GM18861 (cell line): Measurements from ENCODE around the gene TTLL3.
"Not testable (repeated sequence)": the region's sequence is repeated elsewhere in the genome, so short reads cannot be mapped to it uniquely, and the experiment has no call there.

Experiments
- ATAC-seq: cut with Tn5 transposase; IDR thresholded peaks from one replicate; pipeline ENCODE4 v1.9.1; 2021; ENCODE audit not compliant: unreplicated experiment

The TTLL3 gene

DNA sequence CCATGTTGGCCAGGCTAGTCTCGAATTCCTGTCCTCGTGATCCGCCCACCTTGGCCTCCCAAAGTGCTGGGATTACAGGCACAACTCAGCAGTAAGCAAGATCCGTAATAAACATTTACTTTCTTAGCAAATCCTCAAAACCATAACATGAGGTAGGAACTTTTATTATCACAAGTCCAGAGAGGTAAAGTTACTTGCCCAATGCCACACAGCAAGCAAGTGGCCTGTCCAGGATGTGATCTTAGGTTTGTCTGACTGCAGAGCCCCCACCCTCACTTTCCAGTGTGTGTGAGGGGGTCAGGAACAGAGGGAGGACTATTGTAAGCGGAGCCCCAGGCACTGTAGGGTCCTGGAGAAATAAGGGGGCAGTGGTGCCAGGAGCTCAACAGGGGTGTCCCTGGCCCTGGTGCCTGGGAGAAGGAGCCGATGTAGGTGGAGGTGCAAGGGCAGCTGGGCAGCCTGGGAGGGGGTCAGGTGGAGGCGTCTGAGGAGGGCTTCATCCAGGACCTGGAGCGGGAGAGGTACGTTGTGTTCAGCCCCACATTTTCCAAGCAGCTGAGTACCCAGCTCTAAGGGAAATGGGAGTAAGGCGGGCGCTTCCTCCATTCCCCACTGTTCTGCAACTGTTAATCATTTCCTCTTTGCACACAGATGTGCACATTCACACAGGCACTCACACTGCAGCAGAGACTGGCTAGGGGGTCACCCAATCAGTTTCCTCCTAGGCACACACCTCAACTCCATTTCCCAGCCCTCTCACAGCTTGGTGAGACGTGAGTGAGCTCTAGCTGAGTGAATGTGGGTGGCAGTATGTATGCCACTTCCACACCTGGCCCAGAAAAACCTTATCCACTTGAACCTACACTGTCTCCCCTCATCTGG lies 27.9 kb downstream of the TTLL3 start:
- ATAC-seq = no peak

DNA sequence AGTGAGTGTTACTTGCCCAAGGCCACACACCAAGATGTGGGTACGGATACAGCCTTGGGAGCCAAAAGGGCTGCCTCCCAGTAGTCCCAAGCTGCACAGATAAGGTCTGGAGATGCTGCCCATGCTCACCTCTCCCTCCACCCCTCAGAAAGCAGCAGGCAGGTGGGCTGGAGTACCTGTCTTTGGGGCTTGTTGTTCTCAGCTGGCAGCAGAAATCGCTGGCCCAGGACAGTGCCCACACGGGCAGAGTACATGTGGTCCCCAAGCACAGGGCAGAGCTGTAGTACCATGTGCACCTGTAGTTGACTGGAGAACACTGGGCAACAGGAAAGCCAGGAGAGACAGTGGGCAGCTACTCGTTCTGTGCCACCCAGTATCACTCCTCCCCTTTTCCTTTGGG lies 28.8 kb downstream of the TTLL3 start:
- no peak for ATAC-seq

DNA sequence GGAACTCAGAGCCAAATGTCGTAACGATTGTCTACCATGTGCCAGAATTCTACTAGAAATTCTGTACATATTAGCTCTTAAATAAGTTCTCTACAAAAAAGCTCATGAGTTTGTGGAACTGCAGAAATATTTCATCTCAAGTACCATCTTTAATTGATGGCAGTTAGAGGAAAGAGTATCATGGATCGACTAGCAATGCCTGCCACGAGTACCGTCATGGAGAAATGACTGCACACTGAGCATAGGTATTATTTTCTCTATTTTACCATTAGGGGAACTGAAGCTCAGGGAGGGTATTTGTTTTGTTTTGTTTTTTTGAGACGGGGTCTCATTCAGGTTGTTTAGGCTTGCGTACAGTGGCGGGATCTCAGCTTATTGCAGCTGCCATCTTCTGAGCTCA lies 31.0 kb downstream of the TTLL3 start:
- no peak for ATAC-seq

DNA sequence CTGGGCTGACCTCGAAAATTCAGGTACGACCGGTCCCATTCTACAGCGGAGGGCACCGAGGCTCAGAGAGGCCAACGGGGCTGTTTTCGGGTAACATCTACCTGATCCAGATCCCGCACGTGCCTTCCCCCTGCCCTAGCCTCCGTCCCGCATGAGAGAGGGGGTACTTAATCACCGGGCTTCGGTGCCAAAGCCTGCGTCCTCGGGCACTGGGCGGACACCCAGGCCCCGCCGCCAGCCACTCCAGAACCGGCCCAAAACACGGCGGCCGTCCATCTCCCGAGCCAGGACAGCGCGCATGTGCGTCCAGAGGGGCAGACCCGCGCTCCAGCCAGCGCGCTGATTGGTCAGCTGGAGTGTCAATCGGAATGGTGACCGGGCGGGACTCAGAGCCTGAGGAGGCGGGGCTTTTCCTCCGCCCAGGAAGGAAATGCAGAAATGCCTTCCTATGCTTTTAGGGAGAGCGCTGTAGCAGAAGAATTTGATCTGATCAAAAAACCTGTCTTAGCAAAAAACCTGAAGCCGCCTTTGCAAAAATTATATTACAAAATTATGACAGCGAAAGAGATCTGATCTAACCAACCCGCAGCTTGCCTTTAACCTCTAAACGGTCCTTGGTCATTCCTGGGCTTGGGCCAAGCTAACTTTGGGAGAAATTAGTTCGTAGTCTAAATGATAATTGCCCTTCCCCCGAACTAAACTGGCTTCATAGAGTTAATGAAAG lies 33.8 kb downstream of the TTLL3 start, which contains the start of gene RPUSD3:
RPUSD3 (minus strand) TSS at position 294 of the 724 bp plus-strand sequence; CDS start at position 276, 18 bp downstream.
- peak; percentile 96 for ATAC-seq

DNA sequence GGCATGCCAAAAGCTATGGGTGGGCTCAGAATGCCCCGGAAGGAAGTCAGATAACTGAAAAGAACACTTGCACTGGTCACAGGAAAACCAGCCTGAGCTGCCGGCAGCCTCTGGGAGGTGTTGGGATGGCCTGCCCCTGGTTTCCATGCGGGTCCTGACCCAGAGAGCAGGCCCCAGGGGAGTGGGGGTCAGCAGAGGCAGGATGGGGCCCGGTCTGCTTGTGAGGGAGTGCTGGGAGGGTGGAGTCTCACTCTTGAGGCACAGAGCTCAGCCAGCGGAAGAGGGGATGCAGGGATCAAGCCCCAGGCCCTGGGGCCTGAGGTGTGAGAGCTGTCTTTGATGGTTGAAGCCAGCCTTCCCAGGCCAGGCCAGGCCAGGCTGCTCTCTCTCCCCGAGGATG lies 36.2 kb downstream of the TTLL3 start:
- no peak for ATAC-seq

DNA sequence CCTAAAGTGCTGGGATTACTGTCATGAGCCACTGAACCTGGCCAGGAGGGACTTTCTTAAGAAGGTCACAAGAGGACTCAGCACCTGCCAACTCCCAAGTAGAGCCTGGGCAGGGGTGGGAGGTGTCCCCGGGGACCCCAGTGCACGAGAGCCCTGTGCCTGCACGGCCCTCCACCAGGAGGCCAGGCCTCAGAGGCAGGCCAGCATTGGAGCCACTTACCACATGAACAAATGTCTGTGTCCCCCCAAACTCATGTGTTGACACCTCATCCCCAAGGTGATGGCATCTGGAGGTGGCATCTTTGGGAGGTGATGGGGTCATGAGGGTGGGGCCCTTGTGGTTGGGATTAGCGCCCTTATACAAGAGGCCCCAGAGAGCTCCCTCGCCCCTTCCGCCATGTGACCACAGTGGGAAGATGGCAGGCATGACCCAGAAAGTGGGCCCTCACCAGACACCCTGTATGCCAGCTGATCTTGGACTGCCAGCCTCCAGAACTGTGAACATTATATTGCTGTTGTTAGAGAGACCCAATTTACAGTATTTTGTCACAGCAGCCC lies 36.9 kb downstream of the TTLL3 start:
- no peak for ATAC-seq

DNA sequence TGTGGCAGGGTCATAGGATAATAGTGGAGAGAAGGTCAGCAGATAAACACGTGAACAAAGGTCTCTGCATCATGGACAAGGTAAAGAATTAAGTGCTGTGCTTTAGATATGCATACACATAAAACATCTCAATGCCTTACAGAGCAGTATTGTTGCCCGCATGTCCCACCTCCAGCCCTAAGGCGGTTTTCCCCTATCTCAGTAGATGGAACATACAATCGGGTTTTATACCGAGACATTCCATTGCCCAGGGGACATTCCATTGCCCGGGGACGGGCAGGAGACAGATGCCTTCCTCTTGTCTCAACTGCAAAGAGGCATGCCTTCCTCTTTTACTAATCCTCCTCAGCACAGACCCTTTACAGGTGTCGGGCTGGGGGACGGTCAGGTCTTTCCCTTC lies 37.8 kb downstream of the TTLL3 start:
- ATAC-seq = not testable (repeated sequence)

DNA sequence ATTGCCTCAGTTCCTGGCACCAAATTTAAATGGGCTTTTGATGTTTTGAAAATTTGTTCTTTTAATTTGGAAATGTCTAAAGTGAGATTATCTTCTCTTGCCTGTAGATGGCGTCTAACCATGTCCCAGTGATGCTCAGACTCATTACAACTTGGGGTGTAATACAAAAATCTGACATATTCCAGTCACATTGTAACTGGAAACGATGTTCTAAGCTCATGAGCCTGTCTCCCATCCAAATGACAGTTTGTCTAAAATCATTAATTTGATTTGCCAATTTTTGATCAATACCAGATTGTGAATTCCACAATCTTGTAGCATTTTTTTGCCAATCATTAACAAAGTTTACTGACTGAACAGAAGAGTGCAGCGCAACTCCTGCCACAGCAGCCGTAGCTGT lies 38.8 kb downstream of the TTLL3 start:
- ATAC-seq = not testable (repeated sequence)

DNA sequence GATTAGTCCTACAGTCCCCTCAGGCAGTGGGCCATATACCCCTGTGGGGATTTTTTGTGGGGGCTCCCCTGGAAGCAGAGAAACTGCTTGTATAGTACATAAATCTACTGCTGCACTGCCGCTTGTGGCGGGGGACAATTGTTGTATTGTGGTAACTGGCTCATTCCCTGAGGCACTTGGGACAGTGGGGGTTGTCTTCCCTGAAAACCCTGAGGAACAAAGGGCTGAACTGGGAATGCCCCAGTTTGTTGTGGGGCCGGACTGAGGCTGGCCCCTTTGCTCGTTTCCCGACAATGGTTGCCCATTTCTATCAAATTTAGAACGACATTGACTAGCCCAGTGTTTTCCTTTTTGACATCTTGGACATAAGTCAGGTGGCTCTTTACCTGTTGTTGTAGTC lies 41.3 kb downstream of the TTLL3 start:
- ATAC-seq = not testable (repeated sequence)

DNA sequence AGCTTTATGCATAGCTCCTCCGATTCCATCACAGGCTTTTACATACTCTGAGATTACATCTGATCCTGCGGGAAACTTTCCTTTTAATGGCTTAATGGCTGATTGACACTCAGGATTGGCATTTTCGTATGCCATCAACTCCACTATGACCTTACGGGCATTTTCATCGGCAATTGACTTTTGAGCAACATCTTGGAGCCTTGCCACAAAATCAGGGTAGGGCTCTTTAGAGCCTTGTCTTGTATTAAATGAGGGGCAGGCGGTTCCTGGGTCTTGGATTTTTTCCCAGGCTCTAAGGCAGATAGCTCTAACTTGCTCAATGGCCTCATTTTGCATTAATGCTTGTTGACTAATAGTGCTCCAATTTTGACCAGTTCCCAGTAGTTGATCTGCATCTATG lies 41.9 kb downstream of the TTLL3 start:
- ATAC-seq = not testable (repeated sequence)

DNA sequence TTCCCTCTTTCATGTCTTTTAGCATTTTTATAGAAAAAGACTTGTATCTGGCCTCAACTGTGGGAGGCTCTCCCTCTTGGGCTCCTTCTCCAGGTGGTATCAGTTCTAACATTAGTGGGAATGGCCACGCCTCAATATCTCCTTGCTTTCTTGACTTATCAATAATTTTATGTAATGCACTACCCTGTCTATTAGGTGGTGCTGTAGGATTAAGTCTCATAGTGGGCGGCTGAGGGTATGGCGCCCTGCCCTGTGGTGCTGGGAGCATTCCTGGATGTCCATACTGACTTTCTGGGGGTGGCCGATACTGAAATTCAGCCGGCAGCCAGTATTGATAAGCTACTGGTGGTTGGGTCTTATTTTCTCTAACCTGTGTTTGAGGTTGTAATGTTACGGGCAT lies 42.5 kb downstream of the TTLL3 start:
- no peak for ATAC-seq

DNA sequence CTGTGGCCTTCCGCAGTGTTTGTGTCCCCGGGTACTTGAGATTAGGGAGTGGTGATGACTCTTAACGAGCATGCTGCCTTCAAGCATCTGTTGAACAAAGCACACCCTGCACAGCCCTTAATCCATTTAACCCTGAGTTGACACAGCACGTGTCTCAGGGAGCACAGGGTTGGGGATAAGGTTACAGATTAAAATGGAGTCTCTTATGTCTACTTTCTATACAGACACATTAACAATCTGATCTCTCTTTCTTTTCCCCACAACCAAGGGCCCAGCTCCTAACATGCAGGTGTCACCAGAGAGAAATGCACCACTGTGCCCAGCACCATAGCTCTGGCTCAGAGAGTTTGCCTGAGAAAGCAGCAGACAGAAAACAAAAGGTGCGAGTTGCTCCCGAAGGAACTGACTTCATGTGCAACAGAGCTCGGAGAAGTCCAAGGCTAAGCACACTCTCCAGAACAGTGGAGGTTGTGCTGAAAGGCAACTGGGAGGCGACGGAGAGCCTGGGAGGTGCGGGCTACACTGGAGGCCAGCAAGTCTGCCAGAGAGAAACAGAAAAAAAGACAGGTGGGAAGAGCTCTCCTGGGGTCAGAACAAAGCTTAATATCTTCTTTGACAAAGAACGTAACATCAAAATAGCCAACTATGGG lies 44.4 kb downstream of the TTLL3 start:
- ATAC-seq = not testable (repeated sequence)

DNA sequence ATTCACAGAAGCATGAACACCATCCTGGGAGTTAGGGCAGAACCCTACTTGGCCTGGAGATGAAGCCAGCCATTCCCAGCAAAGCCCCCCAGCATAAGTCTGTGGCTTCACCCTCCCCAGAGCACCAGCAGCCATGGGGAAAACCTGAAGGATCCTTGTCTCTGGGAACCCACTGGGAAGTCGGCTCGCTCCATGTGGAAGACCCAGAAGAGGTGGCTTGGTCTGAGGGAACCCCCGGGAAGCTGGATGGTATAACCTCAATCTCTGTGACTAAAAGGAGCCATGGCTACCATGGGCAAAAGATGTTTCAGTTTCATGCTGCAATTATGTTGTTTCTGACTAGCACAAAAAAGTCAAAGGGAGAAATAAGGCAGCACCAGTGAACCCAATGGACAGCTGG lies 45.5 kb downstream of the TTLL3 start:
- ATAC-seq = no peak

DNA sequence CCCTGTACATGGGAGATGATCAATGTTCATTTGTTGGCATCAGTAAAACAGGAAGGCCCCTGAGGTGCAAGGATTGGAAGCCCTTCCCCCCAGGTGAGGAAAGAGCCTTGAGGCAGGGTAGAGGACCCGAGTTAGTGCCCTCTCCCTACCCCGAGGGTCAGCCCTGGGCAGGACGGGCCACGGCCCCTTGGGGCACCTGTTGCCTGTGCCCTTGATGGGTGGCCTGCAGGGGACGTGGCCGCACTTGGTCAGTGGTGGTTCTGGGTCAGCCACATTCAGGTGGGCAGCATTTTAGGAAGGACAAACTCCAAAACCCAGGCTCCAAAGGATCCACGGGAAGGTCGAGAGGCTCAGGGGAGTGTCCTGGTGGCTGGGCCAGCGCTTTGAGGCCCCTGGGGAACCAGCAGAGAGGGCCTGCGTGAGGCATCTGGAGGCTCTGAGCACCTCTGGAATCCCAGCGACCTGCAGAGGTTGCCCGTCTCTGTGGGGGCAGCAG lies 49.5 kb downstream of the TTLL3 start:
- ATAC-seq = no peak

DNA sequence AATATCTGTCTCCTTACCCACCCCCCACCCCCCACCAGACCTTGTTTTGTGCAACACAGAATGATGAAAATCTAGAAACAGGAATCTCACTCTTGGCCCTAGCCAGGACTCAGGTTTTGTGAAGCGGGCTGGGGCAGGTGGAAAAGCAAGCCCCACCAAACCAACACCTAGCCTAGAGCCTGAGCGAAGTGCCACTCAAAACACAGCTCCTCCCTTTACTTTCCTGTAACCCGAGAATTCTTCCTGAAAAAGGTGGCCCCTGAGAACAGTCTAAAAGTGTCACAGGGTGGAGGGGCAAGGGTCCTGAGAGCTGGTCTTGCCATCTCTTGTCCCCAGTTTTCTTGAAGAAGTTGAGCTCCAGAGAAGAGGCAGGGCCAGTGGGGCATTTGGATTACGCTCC lies 51.1 kb downstream of the TTLL3 start:
- ATAC-seq = no peak

DNA sequence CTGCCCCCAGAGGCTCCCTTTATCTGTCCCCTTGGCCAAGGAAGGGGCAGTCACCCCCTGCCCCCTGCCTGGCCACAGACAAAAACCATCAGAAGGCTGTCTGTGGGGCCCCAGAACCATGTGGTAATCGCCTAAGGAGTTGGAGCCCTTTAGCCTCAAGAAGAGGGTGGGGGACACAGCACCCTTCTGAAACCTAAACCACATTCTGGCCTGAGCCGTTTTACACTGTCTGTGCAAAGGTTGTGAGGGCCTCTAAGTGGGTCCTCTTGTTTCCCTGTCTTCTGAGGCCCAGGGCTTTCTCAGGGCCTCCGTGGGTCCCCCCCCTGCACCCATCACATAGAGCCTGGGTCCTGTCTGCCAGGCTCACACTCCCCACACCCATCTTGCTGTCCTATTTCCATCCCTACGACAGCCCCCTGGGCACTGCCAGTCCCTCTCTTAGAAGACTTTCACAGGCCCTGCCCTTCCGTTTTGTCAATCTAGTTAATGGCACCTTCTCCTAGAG lies 51.6 kb downstream of the TTLL3 start:
- no peak for ATAC-seq

DNA sequence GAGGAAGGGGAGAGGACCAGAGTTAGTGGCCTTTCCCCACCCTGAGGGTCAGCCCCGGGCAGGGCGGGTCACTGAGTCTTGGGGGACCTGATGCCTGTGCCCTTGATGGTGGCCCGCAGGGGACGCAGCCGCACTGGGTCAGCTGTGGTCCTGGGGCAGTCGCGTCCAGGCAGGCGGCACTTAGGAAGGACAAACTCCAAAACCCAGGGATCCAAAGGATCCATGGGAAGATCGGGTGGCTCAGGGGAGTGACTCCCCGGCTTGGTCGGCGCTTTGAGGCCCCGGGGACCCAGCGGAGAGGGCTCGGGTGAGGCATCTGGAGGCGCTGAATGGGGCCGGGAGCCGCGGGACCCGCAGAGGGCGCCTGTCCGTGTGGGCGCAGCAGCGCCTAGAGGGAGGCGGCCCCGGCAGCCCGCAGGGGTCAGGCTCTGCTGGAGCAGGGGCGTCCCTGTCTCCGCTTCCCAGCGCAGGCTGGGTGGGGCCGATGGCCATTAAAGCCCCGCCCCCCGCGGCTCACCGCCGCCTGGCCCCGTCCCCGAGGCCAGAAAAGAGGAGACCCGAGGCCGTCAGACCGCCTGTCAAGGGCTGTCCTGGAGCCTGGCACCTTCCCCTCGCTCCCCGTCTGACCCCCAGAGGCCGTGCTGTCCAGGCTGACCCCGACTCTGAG lies 52.5 kb downstream of the TTLL3 start:
- no peak for ATAC-seq

DNA sequence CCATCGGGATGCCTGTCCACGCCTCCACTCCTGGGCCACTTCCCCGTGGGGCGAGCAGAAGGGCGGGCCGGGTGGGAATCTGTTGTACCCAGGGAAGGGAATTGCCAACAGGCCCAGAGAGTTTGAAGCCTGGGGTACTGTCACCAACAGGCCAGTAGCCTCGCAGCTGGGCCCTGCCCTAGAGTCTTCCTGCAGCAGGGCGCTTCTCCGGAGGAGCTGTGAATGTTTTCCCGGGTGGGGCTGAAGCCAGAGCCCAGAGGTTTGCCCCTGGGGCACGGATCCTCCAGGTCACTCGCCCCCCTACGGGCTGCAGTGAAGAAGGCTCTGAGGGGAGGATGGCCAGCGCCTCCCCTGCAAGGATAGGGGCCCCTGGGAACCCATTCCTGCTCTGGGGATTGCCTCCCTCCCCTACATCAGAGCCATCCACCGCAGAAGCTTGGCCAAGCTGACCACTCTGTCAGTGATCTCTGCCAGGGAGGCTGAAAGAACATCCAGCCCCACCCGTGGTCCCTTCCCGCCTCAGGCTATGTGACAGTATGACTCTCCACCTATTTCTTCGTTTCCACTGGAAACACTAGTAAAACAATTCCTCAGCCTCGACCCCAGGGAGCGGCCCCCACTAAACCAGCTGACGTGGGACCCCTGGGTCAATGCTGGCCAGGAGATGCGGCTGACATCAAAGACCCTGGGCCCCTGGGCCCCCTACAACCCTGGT lies 53.2 kb downstream of the TTLL3 start:
- no peak for ATAC-seq

DNA sequence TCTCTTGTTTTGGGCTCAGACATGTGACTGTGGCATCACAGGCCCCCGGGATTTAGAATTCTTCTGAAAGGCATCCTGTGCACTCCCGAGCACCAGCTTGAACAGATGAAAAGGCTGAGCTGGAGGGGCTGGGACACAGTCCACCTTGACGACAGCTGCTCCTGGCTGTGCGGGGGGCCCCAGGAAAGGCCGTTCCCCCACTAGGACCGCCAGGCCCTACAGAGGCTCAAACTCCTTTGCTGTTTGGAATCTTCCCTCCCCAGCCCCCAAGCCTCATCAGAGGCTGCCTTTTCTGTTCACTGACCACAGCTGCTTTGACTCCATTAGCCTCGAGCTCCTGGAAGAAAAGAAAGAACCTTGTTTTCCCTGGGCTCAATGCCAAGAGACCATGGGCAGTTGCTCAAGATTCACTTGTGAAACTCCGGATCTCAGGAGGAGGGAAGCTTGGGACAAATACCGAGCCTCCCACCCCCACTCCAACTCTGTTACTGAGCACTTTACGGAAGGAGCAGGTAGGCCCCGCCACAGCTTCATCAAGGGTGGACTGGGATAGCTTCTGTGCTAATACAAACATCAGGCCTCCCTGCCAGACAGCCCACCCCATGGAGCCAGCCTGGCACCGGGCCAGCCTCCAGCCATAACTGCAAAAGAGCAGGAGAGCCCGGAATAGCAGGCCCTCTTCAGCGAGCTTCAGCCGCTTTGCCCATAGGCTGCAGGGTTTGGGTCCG lies 54.3 kb downstream of the TTLL3 start:
- no peak for ATAC-seq
